ENCODE data around the gene PDHA1.

Gene PDHA1

GRCh38 chrX:19389227-19389845, 45.6 kb downstream of the PDHA1 start:
- Histone ChIP-seq H3K9ac (ENCODE audit: low read length in 5 of 5) (no peak overlapping the region), H3K4me1 (ENCODE audit: control insufficient read depth in 5 of 5, insufficient read depth in 5 of 5, low read length in 5 of 5) (no peaks in the 10 kb centered on the region), H3K36me3 (ENCODE audit: control insufficient read depth in 5 of 5, insufficient read depth in 5 of 5, low read length in 5 of 5) (no peaks in the 10 kb centered on the region), H3K27ac (ENCODE audit: low read depth, low read length) (no peak overlapping the region), H3K27me3 (ENCODE audit: control insufficient read depth in 5 of 5, insufficient read depth in 4 of 5, low read length in 5 of 5) (peaks cover 0 to 5% (median 2%) of the 10 kb centered on the region in 5 donors), H3K4me3 (ENCODE audit: low read depth in 1 of 5, low read length in 5 of 5) (no peak overlapping the region), H3K9me3 (ENCODE audit: control insufficient read depth in 5 of 5, low read length in 5 of 5) (peaks cover 3 to 10% (median 5%) of the 10 kb centered on the region in 5 donors)

- Histone ChIP-seq H3K4me3 (ENCODE audit: low read depth in 1 of 5, low read length in 5 of 5) (no peak overlapping the region), H3K9me3 (ENCODE audit: control insufficient read depth in 5 of 5, low read length in 5 of 5) (no peaks in the 10 kb centered on the region), H3K27me3 (ENCODE audit: control insufficient read depth in 5 of 5, insufficient read depth in 4 of 5, low read length in 5 of 5) (peaks cover 0 to 11% (median 3%) of the 10 kb centered on the region in 5 donors)
Observed at GRCh38 chrX:19392078-19392477, 48.4 kb downstream of the PDHA1 start.

GRCh38 chrX:19392703-19393102, 49.0 kb downstream of the PDHA1 start:
- H3K36me3 ChIP-seq (ENCODE audit: control insufficient read depth in 5 of 5, insufficient read depth in 5 of 5, low read length in 5 of 5): no peaks in the 10 kb centered on the region
- no peak overlapping the region for H3K9ac ChIP-seq (ENCODE audit: low read length in 5 of 5)
- H3K27ac ChIP-seq (ENCODE audit: low read depth, low read length): no peak overlapping the region
- H3K4me1 ChIP-seq (ENCODE audit: control insufficient read depth in 5 of 5, insufficient read depth in 5 of 5, low read length in 5 of 5): no peaks in the 10 kb centered on the region
- peaks cover 0 to 10% (median 3%) of the 10 kb centered on the region in 5 donors for H3K27me3 ChIP-seq (ENCODE audit: control insufficient read depth in 5 of 5, insufficient read depth in 4 of 5, low read length in 5 of 5)
- no peak overlapping the region for H3K4me3 ChIP-seq (ENCODE audit: low read depth in 1 of 5, low read length in 5 of 5)
- no peaks in the 10 kb centered on the region for H3K9me3 ChIP-seq (ENCODE audit: control insufficient read depth in 5 of 5, low read length in 5 of 5)

More at GRCh38 chrX:19392078-19392477, 48.4 kb downstream of the PDHA1 start:
- no peaks in the 10 kb centered on the region for H3K4me1 ChIP-seq (ENCODE audit: control insufficient read depth in 5 of 5, insufficient read depth in 5 of 5, low read length in 5 of 5)
- H3K9ac ChIP-seq (ENCODE audit: low read length in 5 of 5): no peak overlapping the region
- H3K36me3 ChIP-seq (ENCODE audit: control insufficient read depth in 5 of 5, insufficient read depth in 5 of 5, low read length in 5 of 5): no peaks in the 10 kb centered on the region
- H3K27ac ChIP-seq (ENCODE audit: low read depth, low read length): no peak overlapping the region

DNA sequence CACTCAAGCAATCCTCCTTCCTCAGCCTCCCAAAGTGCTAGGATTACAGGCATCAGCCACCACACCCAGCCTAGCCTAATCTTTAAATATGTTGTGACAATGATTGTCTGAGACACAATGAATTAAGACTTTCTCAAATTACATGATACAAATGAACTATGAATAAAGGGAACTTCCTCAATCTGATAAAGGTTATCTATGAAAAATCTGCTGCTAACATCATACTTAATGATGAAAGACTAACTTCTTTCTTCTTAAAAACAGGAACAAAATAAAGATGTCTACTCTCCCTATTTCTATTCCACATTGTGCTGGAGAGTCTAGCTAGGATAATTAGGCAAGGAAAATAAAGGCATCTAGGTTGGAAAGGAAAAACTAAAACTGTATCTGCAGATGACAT, 60.0 kb downstream of the PDHA1 start:
- H3K4me3 ChIP-seq (ENCODE audit: low read depth in 1 of 5, low read length in 5 of 5): no peak overlapping the region

DNA sequence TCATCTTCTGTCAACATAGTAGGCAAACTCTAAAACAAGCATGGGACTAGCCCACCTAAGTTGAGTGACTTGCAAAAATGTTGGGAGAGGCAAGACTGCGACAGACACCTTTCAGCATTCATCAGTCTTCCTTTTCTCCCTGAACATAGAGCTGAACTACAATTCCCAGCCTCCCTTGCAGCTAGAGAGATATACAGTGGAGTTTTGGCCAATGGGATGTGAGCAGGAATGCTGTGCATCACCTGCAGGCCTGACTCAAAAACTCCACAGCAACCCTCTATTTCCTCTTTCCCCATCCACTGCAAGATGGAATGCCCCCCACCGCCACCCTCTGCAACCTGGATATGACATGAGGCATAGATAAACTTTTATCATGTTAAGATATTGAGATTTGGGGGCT, 66.5 kb downstream of the PDHA1 start:
- no peaks in the 10 kb centered on the region for H3K36me3 ChIP-seq (ENCODE audit: control insufficient read depth in 5 of 5, insufficient read depth in 5 of 5, low read length in 5 of 5)
- no peak overlapping the region for H3K4me3 ChIP-seq (ENCODE audit: low read depth in 1 of 5, low read length in 5 of 5)
- peaks cover 0 to 9% (median 2%) of the 10 kb centered on the region in 5 donors for H3K27me3 ChIP-seq (ENCODE audit: control insufficient read depth in 5 of 5, insufficient read depth in 4 of 5, low read length in 5 of 5)
- no peak overlapping the region for H3K27ac ChIP-seq (ENCODE audit: low read depth, low read length)
- peaks cover 0 to 11% (median 5%) of the 10 kb centered on the region in 5 donors for H3K9me3 ChIP-seq (ENCODE audit: control insufficient read depth in 5 of 5, low read length in 5 of 5)
- H3K4me1 ChIP-seq (ENCODE audit: control insufficient read depth in 5 of 5, insufficient read depth in 5 of 5, low read length in 5 of 5): no peaks in the 10 kb centered on the region
- no peak overlapping the region for H3K9ac ChIP-seq (ENCODE audit: low read length in 5 of 5)

More for the DNA sequence above, 60.0 kb downstream of the PDHA1 start:
- Histone ChIP-seq H3K9ac (ENCODE audit: low read length in 5 of 5) (no peak overlapping the region), H3K27me3 (ENCODE audit: control insufficient read depth in 5 of 5, insufficient read depth in 4 of 5, low read length in 5 of 5) (peaks cover 0 to 9% (median 0%) of the 10 kb centered on the region in 5 donors), H3K9me3 (ENCODE audit: control insufficient read depth in 5 of 5, low read length in 5 of 5) (peaks cover 0 to 3% (median 0%) of the 10 kb centered on the region in 5 donors), H3K27ac (ENCODE audit: low read depth, low read length) (no peak overlapping the region), H3K36me3 (ENCODE audit: control insufficient read depth in 5 of 5, insufficient read depth in 5 of 5, low read length in 5 of 5) (no peaks in the 10 kb centered on the region), H3K4me1 (ENCODE audit: control insufficient read depth in 5 of 5, insufficient read depth in 5 of 5, low read length in 5 of 5) (no peaks in the 10 kb centered on the region)
